DLD1 (cell line): ENCODE results near the gene OR1F1.

ENCODE experiments used
- in situ Hi-C: cut with HindIII; loops from 2 replicates; pipeline ENCODE4 v1.10.0; 2017; ENCODE audit warnings: low sequenced_read_pairs

Gene OR1F1

DNA sequence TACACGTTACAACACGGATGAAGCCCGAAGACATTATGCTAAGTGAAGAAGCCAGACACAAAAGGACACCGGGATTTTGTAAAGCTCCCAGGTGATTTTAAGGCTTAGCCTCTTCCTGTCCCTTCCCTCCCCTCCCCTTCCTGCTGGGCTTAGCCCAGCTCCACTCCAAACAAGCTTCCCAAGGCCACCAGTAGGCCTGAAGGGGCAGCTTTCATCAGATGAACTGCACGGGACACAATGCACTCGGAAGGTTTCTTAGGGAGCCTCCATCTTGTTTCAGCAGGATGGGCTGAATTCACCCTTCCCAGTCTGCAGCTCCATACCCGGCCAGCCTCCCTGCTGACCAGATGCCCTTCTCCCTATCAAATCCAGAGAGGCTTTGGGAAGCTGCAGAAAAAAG is 58.0 kb downstream of the OR1F1 start:
- in situ Hi-C loops: no loop called here

DNA sequence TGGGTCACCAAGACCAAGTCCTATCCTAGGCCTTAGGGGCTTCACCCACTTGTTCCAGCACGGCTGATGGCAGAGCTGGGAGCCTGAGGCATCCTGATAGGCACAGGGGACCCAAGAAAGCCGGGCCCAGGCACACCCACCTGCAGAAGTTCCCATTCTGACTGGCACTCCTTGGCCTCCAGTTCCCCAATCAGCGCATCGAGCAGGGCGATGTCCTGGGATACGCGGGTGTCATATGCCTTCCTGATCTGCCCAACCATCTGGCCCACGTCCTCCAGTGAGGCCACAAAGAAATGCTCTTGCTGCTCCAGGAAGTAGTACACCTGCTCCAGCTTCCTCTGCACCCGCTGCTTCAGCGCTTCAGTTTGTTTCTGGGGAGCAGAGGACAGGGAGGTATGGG is 58.9 kb downstream of the OR1F1 start:
- in situ Hi-C loops: no loop called here

DNA sequence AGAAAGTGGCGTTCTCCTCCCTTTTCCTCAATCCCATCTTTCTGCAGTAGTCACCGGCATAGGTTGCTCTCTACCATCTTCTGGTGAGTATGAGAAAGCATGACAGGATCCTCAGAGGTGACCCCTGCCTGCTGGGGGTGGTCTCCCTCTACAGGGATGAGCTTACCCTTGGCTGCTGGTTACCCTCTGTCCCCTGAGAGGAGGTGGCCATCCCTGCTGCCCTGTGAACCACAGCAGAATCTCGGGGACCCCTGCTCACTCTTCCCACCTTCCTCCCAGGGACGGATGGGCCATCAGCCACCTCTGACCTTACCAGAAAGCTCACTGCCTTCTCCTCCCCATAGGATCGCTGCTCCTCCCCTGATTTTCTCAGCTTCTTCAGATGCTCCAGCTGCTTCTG is 60.6 kb downstream of the OR1F1 start:
- in situ Hi-C loops: no loop called here

DNA sequence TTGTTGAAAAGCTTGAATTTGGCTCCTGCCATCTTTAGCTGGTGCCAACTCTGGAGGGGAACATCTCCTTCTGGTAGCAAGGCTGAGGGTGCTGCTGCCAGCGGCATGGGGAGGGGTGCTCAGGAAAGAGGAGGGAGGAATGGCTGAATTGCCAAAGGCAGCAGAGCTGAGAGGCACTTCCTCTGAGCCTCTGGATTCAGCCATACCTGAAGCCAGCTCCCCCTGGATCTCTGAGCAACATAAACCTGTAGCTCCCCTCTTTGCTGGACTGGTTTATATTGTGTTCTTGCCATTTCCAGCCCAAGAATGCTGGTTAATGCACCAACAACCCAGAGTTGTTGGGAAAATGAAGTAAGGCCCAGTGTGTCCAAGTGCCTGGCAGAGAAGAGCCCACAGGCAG is 61.0 kb downstream of the OR1F1 start:
- in situ Hi-C loops: no loop called here

DNA sequence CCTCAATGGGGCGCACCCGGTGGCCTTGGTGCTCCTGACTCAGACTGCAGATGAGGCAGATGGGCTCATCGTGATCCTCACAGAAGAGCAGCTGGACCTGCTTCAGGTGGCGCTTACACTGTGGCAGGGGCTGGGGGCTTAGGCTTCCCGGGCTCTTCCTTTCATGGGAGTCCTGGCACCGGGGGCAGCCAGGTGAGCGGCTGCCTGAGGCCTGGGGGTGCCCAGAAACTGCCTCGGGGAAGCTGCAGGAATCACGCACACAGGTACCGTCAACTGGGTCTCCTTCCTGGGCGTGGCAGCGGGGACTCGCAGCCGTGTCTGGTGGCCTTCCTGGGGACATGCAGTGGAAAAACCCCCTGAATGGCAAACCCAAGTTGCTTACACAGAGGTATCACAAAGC is 61.4 kb downstream of the OR1F1 start:
- in situ Hi-C loops: no loop called here

DNA sequence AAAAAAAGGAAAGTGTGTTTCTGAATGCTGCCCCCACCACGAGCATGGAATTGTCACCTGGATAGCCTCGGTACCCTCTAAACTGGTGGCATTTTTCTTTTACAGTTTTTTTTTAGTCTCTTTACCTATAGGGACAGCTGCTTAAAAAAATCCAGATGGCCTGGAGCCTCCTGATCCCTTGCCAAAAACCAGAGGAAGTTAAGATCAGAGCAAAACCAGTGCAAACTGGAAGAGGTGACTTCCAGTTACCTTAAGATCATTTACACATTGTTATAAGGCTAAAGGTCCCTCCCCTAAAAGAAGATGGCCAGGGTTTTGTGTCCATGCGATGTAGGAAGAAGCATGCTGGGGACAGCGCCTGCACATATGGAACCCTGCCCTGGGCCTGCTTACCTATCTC is 65.0 kb downstream of the OR1F1 start:
- in situ Hi-C loops: no loop called here

DNA sequence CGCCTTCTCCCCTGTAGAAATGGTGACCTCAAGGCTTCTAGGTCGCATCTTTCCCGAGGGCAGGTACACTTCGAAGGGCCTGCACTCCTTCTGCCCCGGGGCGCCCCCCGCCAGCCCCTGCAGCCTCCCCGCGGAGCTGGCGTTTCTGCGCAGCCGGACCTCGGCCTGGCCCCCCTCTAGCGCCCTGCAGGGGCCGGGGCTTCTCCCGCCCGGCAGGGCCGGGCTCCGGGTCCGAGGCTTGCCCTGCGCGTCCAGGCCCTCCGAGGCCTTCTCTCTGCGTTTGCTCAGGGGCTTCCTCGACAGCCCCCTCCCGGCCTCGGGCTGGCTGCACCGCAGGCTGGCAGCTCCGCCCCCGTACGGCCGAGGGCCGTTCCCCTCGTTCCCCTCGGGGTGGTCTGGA is 66.3 kb downstream of the OR1F1 start:
- in situ Hi-C loops: no loop called here
